Colonic mucosa (tissue), 4 donors: ENCODE measurements around the gene HELZ2. TPM values are rescaled to one million over a fixed set of nuclear protein-coding genes. Genes with fewer than 3 reads are reported as not detected.

Source experiments
- DNase-seq: peaks from one replicate; pipeline ENCODE4 v3.0.0-alpha.2; 2020
- H3K27ac ChIP-seq: fragments of 200-600 bp; one replicate; pipeline ENCODE4 v1.8.0; 2021
- H3K27me3 ChIP-seq: fragments of 200-600 bp; one replicate; pipeline ENCODE4 v1.8.0; 2021
- H3K36me3 ChIP-seq: fragments of 200-600 bp; one replicate; pipeline ENCODE4 v1.8.0; 2021
- H3K4me1 ChIP-seq: fragments of 200-600 bp; one replicate; pipeline ENCODE4 v1.8.0; 2021; ENCODE audit warnings: mild to moderate bottlenecking
- H3K4me3 ChIP-seq: fragments of 200-600 bp; one replicate; pipeline ENCODE4 v1.8.0; 2021
- H3K9ac ChIP-seq, 2 donors: one replicate each; pipeline ENCODE4 v1.7.0; 2013; ENCODE audit warnings: control low read depth in 2 of 2, low read depth in 2 of 2, low read length in 2 of 2
- H3K9me3 ChIP-seq: fragments of 200-600 bp; one replicate; pipeline ENCODE4 v1.8.0; 2021
- CTCF ChIP-seq: fragments of 200-600 bp; IDR thresholded peaks from one replicate; pipeline ENCODE4 v1.8.0; 2022; ENCODE audit warnings: antibody characterized with exemption, mild to moderate bottlenecking
- intact Hi-C: fragments of 100-400 bp; cut with DNase I; formaldehyde crosslinking; loops from one replicate; pipeline ENCODE4 v1.14.1; 2022
- total RNA-seq, 2 donors: library from RNA; stranded (reverse); fragmentation: NEBNext Ultra II Directional in 1 of 2; extraction: Animal tissue kit (Norgen Biotek cat#: 25700) in 1 of 2; gene quantifications; one replicate each; pipeline ENCODE4 v1.2.1, GENCODE V29; 2021
- donor health status: healthy.
- donor health status: DM: no; HTN: no; CAD: no.
- donor health status: DM: no; HTN: no; CAD: no.

The HELZ2 gene
- total RNA-seq, 2 donors from 2014 or later, result 36.3 to 38.0 TPM

- H3K36me3 ChIP-seq, result peaks cover 3% of the 10 kb centered on the region
- no peak for DNase-seq
- no peak overlapping the region for H3K4me3 ChIP-seq
- H3K27me3 ChIP-seq, result no peaks in the 10 kb centered on the region
- H3K9me3 ChIP-seq, result no peaks in the 10 kb centered on the region
- intact Hi-C loops, result no loop called here
- no peaks in the 10 kb centered on the region for H3K4me1 ChIP-seq
- H3K27ac ChIP-seq, result no peak overlapping the region
- H3K9ac ChIP-seq, result no peak overlapping the region
- TF ChIP-seq CTCF, result no peak
Measured at GRCh38 chr20:63557481-63557891, 16.6 kb downstream of the HELZ2 start.

- H3K9ac ChIP-seq, result no peak overlapping the region
- no peaks in the 10 kb centered on the region for H3K4me1 ChIP-seq
- TF ChIP-seq CTCF, result no peak
- H3K4me3 ChIP-seq, result no peak overlapping the region
- DNase-seq, result no peak
- no peaks in the 10 kb centered on the region for H3K27me3 ChIP-seq
- H3K36me3 ChIP-seq, result no peaks in the 10 kb centered on the region
- intact Hi-C loops, result no loop called here
- H3K27ac ChIP-seq, result no peak overlapping the region
- H3K9me3 ChIP-seq, result no peaks in the 10 kb centered on the region
Measured at GRCh38 chr20:63556873-63557478, 17.1 kb downstream of the HELZ2 start.

- Histone ChIP-seq H3K9ac (no peak overlapping the region), H3K4me3 (no peak overlapping the region), H3K27me3 (no peaks in the 10 kb centered on the region), H3K36me3 (no peaks in the 10 kb centered on the region), H3K9me3 (no peaks in the 10 kb centered on the region), H3K4me1 (no peaks in the 10 kb centered on the region), H3K27ac (no peak overlapping the region)
- DNase-seq, result no peak
- no peak for TF ChIP-seq CTCF
- intact Hi-C loops, result no loop called here
Measured at GRCh38 chr20:63555661-63556381, 18.2 kb downstream of the HELZ2 start.

- H3K4me3 ChIP-seq, result peak overlapping the region; percentile 54
- H3K27me3 ChIP-seq, result no peaks in the 10 kb centered on the region
- no peak overlapping the region for H3K9ac ChIP-seq
- no peak for TF ChIP-seq CTCF
- H3K9me3 ChIP-seq, result no peaks in the 10 kb centered on the region
- intact Hi-C loops, result no loop called here
- no peaks in the 10 kb centered on the region for H3K4me1 ChIP-seq
- H3K36me3 ChIP-seq, result no peaks in the 10 kb centered on the region
- no peak for DNase-seq
- no peak overlapping the region for H3K27ac ChIP-seq
Measured at GRCh38 chr20:63554361-63555278, 19.4 kb downstream of the HELZ2 start.

- Histone ChIP-seq H3K4me1 (no peaks in the 10 kb centered on the region), H3K27me3 (peaks cover under 1% of the 10 kb centered on the region), H3K4me3 (peak within 1 kb of the TSS; percentile 54), H3K9ac (peak within 1 kb of the TSS; percentile 12 to 16), H3K9me3 (no peaks in the 10 kb centered on the region), H3K27ac (no peak within 1 kb of the TSS), H3K36me3 (no peaks in the 10 kb centered on the region)
- no peak for DNase-seq
- no peak for TF ChIP-seq CTCF
- intact Hi-C loops, result no loop called here
Measured at GRCh38 chr20:63553933-63554290, 20.1 kb downstream of the HELZ2 start, which contains the start of gene FNDC11. Gene FNDC11, plus strand, starts transcription at chr20:63554159. Its CDS starts 1,505 bp downstream, at chr20:63555664.
